Forelimb muscle (tissue), 1 donor: ENCODE data around the gene HNRNPH3. TPM values are rescaled to one million over a fixed set of nuclear protein-coding genes. Genes with fewer than 3 reads are reported as not detected.
A peak's percentile ranks its signal among the peaks of the same experiment; 100 is the strongest.
"Not testable (repeated sequence)": the region's sequence is repeated elsewhere in the genome, so short reads cannot be mapped to it uniquely, and the experiment has no call there.

Source experiments
- DNase-seq: peaks from one replicate; pipeline ENCODE4 v3.0.0-alpha.2; 2013; ENCODE audit warnings: low read depth
- polyA plus RNA-seq: library from polyadenylated mRNA; unstranded; fragments of 120-200 nt; gene quantifications from one replicate; pipeline ENCODE4 v1.2.1, GENCODE V29; 2013; ENCODE audit not compliant: insufficient read length

HNRNPH3 gene, protein sequence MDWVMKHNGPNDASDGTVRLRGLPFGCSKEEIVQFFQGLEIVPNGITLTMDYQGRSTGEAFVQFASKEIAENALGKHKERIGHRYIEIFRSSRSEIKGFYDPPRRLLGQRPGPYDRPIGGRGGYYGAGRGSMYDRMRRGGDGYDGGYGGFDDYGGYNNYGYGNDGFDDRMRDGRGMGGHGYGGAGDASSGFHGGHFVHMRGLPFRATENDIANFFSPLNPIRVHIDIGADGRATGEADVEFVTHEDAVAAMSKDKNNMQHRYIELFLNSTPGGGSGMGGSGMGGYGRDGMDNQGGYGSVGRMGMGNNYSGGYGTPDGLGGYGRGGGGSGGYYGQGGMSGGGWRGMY
- polyA plus RNA-seq = 167 TPM

DNA sequence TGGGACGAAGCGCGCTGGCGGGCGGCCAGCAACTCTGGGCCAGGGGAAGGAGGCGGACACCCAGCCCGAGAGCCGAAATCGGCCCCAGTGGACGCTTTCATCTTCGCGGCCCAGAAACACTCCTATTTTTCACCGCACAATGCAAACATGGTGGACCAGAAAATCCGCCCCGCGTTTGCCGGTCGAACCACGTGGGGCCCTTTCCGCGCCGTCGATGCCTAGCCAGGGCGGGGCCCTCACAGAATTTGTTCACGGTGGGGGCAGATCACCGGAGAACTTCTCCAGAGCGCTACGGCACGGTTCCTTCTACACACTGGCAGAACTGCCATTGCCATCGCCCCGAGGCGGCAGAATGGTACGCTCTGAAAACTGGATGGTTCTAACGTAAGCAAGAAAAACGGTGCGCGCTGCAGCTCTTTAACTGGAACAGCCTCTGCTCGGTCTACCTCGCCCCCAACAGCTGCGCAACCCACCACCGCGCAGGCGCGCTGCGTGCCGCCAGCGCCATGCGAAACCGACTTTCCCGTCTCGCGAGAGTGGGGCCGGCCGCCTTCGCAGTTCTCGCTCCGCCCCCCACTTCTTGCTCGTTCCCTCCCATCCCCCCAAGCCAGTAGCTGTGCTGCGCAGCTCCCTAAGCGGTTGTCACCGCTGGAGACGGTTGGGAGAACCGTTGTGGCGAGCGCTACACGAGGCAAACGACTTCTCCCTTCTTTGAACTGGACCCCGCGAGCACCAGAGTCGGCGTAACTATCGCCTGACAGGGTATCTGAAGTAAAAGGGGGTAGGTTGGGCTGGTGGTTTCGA, at the start of gene HNRNPH3:
HNRNPH3 (plus strand) TSS at position 610 of the 804 bp plus-strand sequence. CDS start 5,158 bp downstream, outside the sequence.
- DNase-seq = peak; percentile 98

- no peak for DNase-seq
These were observed 47.5 kb upstream of the HNRNPH3 start for GRCh38 chr10:68284062-68285001.

DNA sequence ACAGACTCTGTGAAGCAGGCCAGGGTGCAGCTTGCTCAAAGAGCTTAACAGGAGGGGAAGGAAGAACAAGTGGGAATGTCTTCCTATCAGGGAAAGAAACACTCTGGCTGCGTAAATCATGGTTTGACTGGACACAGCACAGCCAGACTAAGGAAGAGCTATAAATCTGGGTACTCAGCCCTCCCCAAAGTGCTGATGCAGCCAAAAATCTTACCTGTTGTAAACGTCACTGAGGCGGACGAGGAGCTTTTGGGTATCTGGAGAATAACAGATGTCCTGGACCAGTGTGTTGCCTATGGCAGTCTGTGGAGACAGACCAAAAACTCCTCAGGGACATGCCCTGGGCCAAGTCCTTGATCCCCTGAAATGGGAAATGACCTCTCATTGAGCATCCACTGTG, 43.1 kb upstream of the HNRNPH3 start:
- DNase-seq = no peak

- no peak for DNase-seq
These were observed 41.1 kb upstream of the HNRNPH3 start for GRCh38 chr10:68290736-68291135.

GRCh38 chr10:68296843-68297663, 34.8 kb upstream of the HNRNPH3 start:
- peak; percentile 9 for DNase-seq

GRCh38 chr10:68301301-68301700, 30.6 kb upstream of the HNRNPH3 start:
- DNase-seq = no peak

DNA sequence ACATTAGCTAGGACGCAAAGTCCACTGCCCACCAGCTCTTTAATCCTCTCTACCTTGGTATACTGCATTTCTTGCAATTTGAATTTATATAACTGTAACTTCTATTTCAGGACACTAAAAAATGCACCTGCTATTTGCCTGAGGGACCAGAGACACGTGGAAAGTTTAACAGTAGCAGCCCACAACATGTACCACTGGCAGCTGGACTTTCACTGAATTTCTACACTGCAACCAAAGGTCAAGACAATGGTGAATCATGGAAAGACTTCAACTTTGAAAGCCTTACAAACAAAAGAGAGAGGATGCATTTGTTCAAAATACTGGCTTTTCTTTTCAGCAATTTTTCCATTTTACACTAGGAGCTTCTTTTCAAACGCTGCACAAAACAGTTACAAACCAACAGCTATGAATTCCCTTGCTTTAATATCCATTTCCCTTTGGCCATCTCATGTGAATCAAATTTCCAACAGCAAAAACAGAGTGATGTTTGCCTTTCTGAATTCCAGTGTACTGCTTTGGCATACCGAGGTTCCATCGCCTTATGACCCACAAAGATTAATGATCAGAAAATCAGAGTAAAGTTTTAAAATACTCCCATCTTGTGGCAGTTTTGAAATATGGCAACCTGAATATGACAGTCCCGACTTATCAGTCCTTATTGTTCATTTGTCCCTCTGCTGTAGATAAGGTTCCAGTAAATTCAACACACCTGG, 29.9 kb upstream of the HNRNPH3 start:
- DNase-seq = peak; percentile 35

DNA sequence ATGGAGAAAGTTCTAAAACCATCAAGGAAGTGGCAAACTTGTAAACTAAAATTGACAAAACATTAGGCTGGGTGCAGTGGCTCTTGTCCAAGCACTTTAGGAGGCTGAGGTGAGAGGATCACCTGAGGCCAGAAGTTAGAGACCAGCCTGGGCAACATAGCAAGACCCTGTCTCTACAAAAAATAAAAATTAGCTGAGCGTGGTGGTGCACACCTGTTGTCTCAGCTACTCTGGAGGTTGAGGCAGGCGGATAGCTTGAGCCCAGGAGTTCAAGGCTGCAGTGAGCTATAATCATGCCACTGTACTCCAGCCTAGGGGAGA, 29.4 kb upstream of the HNRNPH3 start:
- no peak for DNase-seq

DNA sequence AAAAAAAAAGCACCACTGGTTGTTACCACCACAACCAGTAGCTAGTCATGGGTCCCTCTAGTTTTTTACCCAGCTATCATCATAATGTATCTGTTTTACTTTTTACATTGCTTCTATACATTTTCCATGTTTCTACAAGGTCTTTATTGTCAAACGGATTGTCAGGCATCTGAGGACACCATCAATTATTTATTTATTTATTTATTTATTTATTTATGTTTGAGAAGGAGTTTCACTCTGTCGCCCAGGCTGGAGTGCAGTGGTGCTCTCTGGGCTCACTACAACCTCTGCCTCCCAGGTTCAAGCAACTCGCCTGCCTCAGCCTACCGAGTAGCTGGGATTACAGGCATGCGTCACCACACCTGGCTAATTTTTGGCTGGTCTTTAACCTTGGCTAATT, 29.0 kb upstream of the HNRNPH3 start:
- DNase-seq = no peak

- no peak for DNase-seq
These were observed 27.9 kb upstream of the HNRNPH3 start for GRCh38 chr10:68303849-68304412.

DNA sequence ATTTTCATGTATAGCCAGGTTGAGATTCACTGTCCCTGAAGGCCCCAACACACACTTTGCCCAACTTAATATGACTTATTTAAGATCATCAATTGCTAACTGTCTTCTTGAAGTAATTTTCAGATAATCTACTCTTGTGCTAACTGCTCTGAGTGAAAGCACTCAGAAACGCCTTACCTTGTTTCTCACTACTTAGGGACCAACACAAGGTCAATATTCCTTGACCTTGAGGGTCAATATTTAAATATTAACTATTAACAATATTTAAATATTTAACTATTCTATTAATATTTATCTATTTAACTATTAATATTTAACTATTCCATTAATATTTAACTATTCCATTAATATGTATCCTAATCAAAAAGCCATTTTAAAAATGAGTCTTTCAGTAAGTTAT, 26.0 kb upstream of the HNRNPH3 start:
- DNase-seq = no peak

DNA sequence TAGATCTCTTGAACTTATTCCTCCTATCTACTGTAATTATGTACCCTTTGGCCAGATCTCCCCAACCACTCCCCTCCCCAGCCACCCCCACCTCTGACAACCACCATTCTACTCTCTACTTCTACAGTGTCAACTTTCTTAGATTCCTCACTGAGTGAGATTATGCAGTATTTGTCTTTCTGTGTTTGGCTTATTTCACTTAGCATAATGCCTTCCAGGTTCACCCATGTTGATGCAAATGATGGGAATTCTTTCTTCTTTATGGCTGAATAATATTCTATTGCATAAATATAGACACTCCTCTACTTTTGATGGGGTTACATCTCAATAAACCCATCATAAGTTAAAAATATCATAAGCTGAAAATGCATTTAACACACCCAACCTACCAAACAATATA, 21.3 kb upstream of the HNRNPH3 start:
- no peak for DNase-seq

DNA sequence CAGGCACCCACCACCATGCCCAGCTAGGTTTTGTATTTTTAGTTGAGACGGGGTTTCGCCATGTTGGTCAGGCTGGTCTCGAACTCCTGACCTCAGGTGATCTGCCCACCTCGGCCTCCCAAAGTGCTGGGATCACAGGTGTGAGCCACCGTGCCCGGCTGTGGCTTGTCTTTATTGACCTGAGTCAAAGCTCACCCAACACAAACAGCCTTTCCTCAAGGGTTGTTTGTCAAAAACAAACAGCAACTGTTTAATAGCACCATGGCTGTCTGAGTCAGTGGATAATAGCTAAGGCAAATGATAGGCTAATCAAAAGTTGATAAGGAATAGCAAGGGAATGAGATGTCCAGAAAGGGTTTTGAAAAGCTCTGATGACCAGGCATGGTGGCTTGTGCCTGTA, 16.9 kb upstream of the HNRNPH3 start:
- DNase-seq = not testable (repeated sequence)

GRCh38 chr10:68315582-68315981, 16.3 kb upstream of the HNRNPH3 start:
- DNase-seq = no peak

DNA sequence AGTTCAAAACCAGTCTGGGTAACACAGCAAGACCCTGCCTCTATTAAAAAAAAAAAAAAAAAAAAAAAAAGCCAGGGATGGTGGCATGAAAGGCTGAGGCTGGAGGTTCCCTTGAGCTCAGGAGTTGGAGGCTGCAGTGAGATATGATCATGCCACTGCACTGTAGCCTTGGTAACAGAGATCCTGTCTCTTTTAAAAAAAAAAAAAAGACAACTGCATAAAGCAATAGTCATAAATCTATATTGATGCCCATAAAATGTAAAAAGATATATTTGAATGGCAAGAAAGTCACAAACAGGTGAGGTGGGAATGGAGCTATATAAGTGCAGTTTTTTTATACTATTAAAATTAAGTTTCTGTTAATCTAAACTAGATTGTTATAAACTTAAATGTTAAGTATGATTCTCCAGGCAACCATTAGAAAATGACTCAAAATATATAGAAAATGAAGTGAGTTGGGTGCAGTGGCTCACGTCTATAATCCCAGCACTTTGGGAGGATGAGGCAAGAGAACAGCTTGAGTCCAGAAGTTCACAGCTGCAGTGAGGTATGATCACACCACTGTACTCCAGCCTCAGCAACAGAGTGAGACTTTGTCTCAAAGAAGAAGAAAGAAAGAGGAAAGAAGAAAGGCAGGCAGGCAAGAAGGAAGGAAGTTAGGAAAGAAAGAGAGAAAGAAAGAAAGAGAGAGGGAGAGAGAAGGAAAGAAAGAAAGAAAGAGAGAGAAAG, 13.4 kb upstream of the HNRNPH3 start:
- DNase-seq = no peak

DNA sequence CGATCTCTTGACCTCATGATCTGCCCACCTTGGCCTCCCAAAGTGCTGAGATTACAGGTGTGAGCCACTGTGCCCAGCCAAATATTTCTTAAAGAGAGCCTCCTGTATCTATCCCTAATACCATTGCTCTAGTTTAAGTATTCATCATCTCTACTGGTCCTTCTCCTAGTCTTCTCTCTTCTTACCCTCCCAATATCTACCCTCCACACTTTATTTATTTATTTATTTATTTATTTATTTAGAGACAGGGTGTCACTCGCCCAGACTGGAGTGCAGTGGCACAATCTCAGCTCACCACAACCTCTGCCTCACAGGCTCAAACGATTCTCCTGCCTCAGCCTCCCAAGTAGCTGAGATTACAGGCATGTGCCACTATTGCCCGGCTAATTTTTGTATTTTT, 7.5 kb upstream of the HNRNPH3 start:
- not testable (repeated sequence) for DNase-seq

GRCh38 chr10:68327889-68328786, 3.7 kb upstream of the HNRNPH3 start:
- no peak for DNase-seq

DNA sequence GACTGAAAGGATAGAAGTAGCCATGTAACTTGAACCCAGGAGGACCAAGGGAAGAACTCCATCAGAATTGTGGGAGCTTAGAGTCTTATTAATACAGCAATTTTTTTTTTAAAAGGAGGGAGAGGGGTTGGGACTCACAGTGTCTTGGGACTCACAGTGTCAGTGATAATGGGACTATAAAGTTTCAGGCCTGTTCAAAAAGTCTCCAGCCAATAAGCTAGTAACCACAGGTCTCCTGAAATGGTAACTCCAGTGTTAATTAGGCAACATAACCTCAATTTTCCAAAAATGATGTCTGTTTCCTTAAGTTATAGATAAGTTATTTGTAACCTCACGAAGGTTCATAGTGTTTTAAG, 2.4 kb upstream of the HNRNPH3 start:
- DNase-seq = no peak
